H9 (cell line): ENCODE measurements around the gene MIS12. TPM values are rescaled to one million over a fixed set of nuclear protein-coding genes. Genes with fewer than 3 reads are reported as not detected.

Experiments used
- DNase-seq: peaks from one replicate; pipeline ENCODE4 v3.0.0-alpha.2; 2017
- H2AFZ ChIP-seq: one replicate; pipeline ENCODE4 v1.6.1; 2013; ENCODE audit warnings: mild to moderate bottlenecking, low read length, control low read depth, moderate library complexity
- H2AK5ac ChIP-seq: 2 replicates; pipeline ENCODE4 v1.6.1; 2013; ENCODE audit warnings: low read length, control low read depth, mixed read lengths; ENCODE audit not compliant: insufficient read length
- H2BK120ac ChIP-seq: one replicate; pipeline ENCODE4 v1.6.1; 2013; ENCODE audit warnings: low read depth, mild to moderate bottlenecking, low read length, control low read depth, inconsistent platforms; ENCODE audit not compliant: poor library complexity, severe bottlenecking
- H2BK12ac ChIP-seq: 2 replicates; pipeline ENCODE4 v1.6.1; 2013; ENCODE audit warnings: low read length, control low read depth, mixed read lengths, low read depth; ENCODE audit not compliant: insufficient read length
- H2BK15ac ChIP-seq: 2 replicates; pipeline ENCODE4 v1.6.1; 2013; ENCODE audit warnings: low read depth, low read length, control low read depth
- H2BK20ac ChIP-seq: one replicate; pipeline ENCODE4 v1.6.1; 2013; ENCODE audit warnings: low read depth, mild to moderate bottlenecking, low read length, control low read depth, inconsistent platforms; ENCODE audit not compliant: poor library complexity, severe bottlenecking
- H2BK5ac ChIP-seq: 2 replicates; pipeline ENCODE4 v1.6.1; 2013; ENCODE audit warnings: low read length, control low read depth, mixed read lengths; ENCODE audit not compliant: insufficient read length
- H3K14ac ChIP-seq: 2 replicates; pipeline ENCODE4 v1.6.1; 2013; ENCODE audit warnings: low read length, control low read depth; ENCODE audit not compliant: insufficient read depth
- H3K18ac ChIP-seq: 2 replicates; pipeline ENCODE4 v1.6.1; 2013; ENCODE audit warnings: low read depth, mild to moderate bottlenecking, mixed read lengths, low read length, control low read depth; ENCODE audit not compliant: insufficient read length
- H3K23ac ChIP-seq: 2 replicates; pipeline ENCODE4 v1.6.1; 2013; ENCODE audit warnings: low read length, control low read depth, mixed read lengths, low read depth; ENCODE audit not compliant: insufficient read length
- H3K23me2 ChIP-seq: 2 replicates; pipeline ENCODE4 v1.6.1; 2013; ENCODE audit warnings: low read depth, mild to moderate bottlenecking, mixed read lengths, low read length, control low read depth; ENCODE audit not compliant: insufficient read length, poor library complexity, severe bottlenecking
- H3K27ac ChIP-seq: 2 replicates; pipeline ENCODE4 v1.5.1; 2013; ENCODE audit warnings: low read length, control low read depth, mixed read lengths, low read depth; ENCODE audit not compliant: insufficient read length
- H3K27me3 ChIP-seq: 2 replicates; pipeline ENCODE4 v1.6.1; 2013; ENCODE audit warnings: low read length, control low read depth, inconsistent platforms; ENCODE audit not compliant: insufficient read depth
- H3K4ac ChIP-seq: 2 replicates; pipeline ENCODE4 v1.6.1; 2013; ENCODE audit warnings: low read depth, mild to moderate bottlenecking, control low read depth, inconsistent platforms, low read length, moderate library complexity
- H3K4me1 ChIP-seq: 2 replicates; pipeline ENCODE4 v1.6.1; 2013; ENCODE audit warnings: low read length, control low read depth, inconsistent platforms; ENCODE audit not compliant: insufficient read depth
- H3K4me2 ChIP-seq: 2 replicates; pipeline ENCODE4 v1.6.1; 2013; ENCODE audit warnings: low read length, control low read depth, mixed read lengths; ENCODE audit not compliant: insufficient read length, insufficient read depth
- H3K56ac ChIP-seq: 2 replicates; pipeline ENCODE4 v1.6.1; 2013; ENCODE audit warnings: low read depth, mild to moderate bottlenecking, mixed read lengths, low read length, control low read depth; ENCODE audit not compliant: insufficient read length
- H3K79me1 ChIP-seq: 2 replicates; pipeline ENCODE4 v1.6.1; 2013; ENCODE audit warnings: low read depth, mild to moderate bottlenecking, moderate library complexity, low read length, control low read depth, inconsistent platforms; ENCODE audit not compliant: insufficient read depth, poor library complexity, severe bottlenecking
- H3K79me2 ChIP-seq: 2 replicates; pipeline ENCODE4 v1.6.1; 2013; ENCODE audit warnings: low read length, control low read depth, inconsistent platforms; ENCODE audit not compliant: insufficient read depth
- H3K9ac ChIP-seq: 2 replicates; pipeline ENCODE4 v1.6.1; 2013; ENCODE audit warnings: low read length, control low read depth, mixed read lengths; ENCODE audit not compliant: insufficient read length; ENCODE audit errors: extremely low read depth
- H3K9me3 ChIP-seq: one replicate; pipeline ENCODE4 v1.6.1; 2013; ENCODE audit warnings: low read depth, low read length, inconsistent platforms; ENCODE audit not compliant: control insufficient read depth
- H3T11ph ChIP-seq: one replicate; pipeline ENCODE4 v1.6.1; 2013; ENCODE audit warnings: mild to moderate bottlenecking, low read length, control low read depth, inconsistent platforms
- H4K20me1 ChIP-seq: one replicate; pipeline ENCODE4 v1.6.1; 2013; ENCODE audit not compliant: control insufficient read depth, insufficient read length, insufficient read depth
- H4K5ac ChIP-seq: 2 replicates; pipeline ENCODE4 v1.6.1; 2013; ENCODE audit warnings: low read depth, mild to moderate bottlenecking, mixed read lengths, low read length, control low read depth; ENCODE audit not compliant: insufficient read length
- H4K8ac ChIP-seq: replicated peaks from 2 replicates; pipeline ENCODE4 v1.6.1; 2013; ENCODE audit warnings: low read length, control low read depth, mixed read lengths, low read depth; ENCODE audit not compliant: insufficient read length
- H4K91ac ChIP-seq: 2 replicates; pipeline ENCODE4 v1.6.1; 2013; ENCODE audit warnings: low read depth, mild to moderate bottlenecking, moderate library complexity, mixed read lengths, low read length, control low read depth; ENCODE audit not compliant: insufficient read length
- H3K27ac Mint-ChIP-seq, 3 experiments: 2 replicates in 2 of 3; 3 replicates in 1 of 3; pipeline ENCODE4 v1.8.0; 2020 to 2021; ENCODE audit warnings: mixed read lengths in 3 of 3, mild to moderate bottlenecking in 1 of 3, moderate library complexity in 1 of 3
- H3K27me3 Mint-ChIP-seq: 2 replicates; pipeline ENCODE4 v1.8.0; 2021; ENCODE audit warnings: low read depth, mild to moderate bottlenecking, moderate library complexity, mixed read lengths
- H3K36me3 Mint-ChIP-seq, 3 experiments: 2 replicates in 2 of 3; 3 replicates in 1 of 3; pipeline ENCODE4 v1.8.0; 2020 to 2021; ENCODE audit warnings: low read depth in 3 of 3, mixed read lengths in 3 of 3; ENCODE audit not compliant: insufficient read depth in 1 of 3
- H3K4me1 Mint-ChIP-seq, 2 experiments: 2 replicates each; pipeline ENCODE4 v1.8.0; 2020; ENCODE audit warnings: mixed read lengths in 2 of 2
- H3K4me3 Mint-ChIP-seq, 2 experiments: 2 replicates in 1 of 2; 3 replicates in 1 of 2; pipeline ENCODE4 v1.8.0; 2020 to 2021; ENCODE audit warnings: mild to moderate bottlenecking in 2 of 2, mixed read lengths in 2 of 2, moderate library complexity in 1 of 2
- H3K9me3 Mint-ChIP-seq, 2 experiments: 2 replicates in 1 of 2; 3 replicates in 1 of 2; pipeline ENCODE4 v1.8.0; 2020; ENCODE audit warnings: mild to moderate bottlenecking in 2 of 2, mixed read lengths in 2 of 2, moderate library complexity in 1 of 2
- CTCF ChIP-seq: fragments of 200-600 bp; sonication (generic); conservative IDR thresholded peaks from 3 replicates; pipeline ENCODE4 v1.8.0; 2021; ENCODE audit warnings: antibody characterized with exemption, mild to moderate bottlenecking
- WGBS: extraction: QIAGEN DNeasy Blood & Tissue Kit; methylation state at CpG from one replicate; pipeline ENCODE4 v1.1.7; 2013; ENCODE audit warnings: missing lambda C conversion rate, low lambda C conversion rate, mixed read lengths; ENCODE audit not compliant: insufficient read length; ENCODE audit errors: extremely low coverage; 5-methylcytosine and 5-hydroxymethylcytosine counted together
- total RNA-seq: library from RNA; stranded (reverse); gene quantifications from 2 replicates; pipeline ENCODE4 v1.2.1, GENCODE V29; 2021

MIS12 gene
- total RNA-seq, 1 experiment from 2014 or later = 30.7 TPM

GRCh38 chr17:5468075-5468473, 18.3 kb upstream of the MIS12 start:
- H3K9me3 ChIP-seq = no peaks in the 10 kb centered on the region
- H3K23ac ChIP-seq = no peak overlapping the region
- H3K56ac ChIP-seq = no peak overlapping the region
- H4K91ac ChIP-seq = no peak overlapping the region
- no CpG with 5 or more reads among the region's 17 CpGs for WGBS
- H2BK5ac ChIP-seq = no peak overlapping the region
- no peak overlapping the region for H2BK15ac ChIP-seq
- H4K5ac ChIP-seq = no peak overlapping the region
- H3K27ac ChIP-seq = no peak overlapping the region
- DNase-seq = no peak
- peaks cover 2% of the 10 kb centered on the region for H3K79me1 ChIP-seq
- H3K4me1 ChIP-seq = no peaks in the 10 kb centered on the region
- no peaks in the 10 kb centered on the region for H4K20me1 ChIP-seq
- H3K18ac ChIP-seq = no peak overlapping the region
- H3K4me2 ChIP-seq = peak overlapping the region; percentile 98
- H3K9ac ChIP-seq = peak overlapping the region; percentile 94
- Mint-ChIP-seq H3K27me3 (no peaks in the 10 kb centered on the region; the same call in 1 of the 2 replicates), H3K27ac (peak overlapping the region; percentile 8 to 86 (median 53)), H3K4me3 (peak overlapping the region; percentile 95 to 99), H3K36me3 (peaks cover 7 to 27% (median 10%) of the 10 kb centered on the region in 3 experiments; a peak in 6 of 7 replicates), H3K4me1 (peaks cover 22 to 23% of the 10 kb centered on the region in 2 experiments), H3K9me3 (no peaks in the 10 kb centered on the region)
- peaks cover 50% of the 10 kb centered on the region for H3K79me2 ChIP-seq
- H2BK12ac ChIP-seq = no peak overlapping the region
- H3T11ph ChIP-seq = no peak overlapping the region
- no peaks in the 10 kb centered on the region for H3K27me3 ChIP-seq
- no peak overlapping the region; the same call in 1 of the 2 replicates for H3K4ac ChIP-seq
- no peak overlapping the region for H2AK5ac ChIP-seq
- no peak overlapping the region for H4K8ac ChIP-seq
- no peak overlapping the region for H2AFZ ChIP-seq
- peaks cover 10% of the 10 kb centered on the region for H3K23me2 ChIP-seq
- no peak overlapping the region for H2BK20ac ChIP-seq
- no peak for TF ChIP-seq CTCF
- H3K14ac ChIP-seq = peak overlapping the region; percentile 37
- H2BK120ac ChIP-seq = no peak overlapping the region
